LoVo (cell line): Measurements from ENCODE around the gene ANKRD9.

Experiments
- DNase-seq: peaks from one replicate; pipeline ENCODE4 v3.0.0-alpha.2; 2016; ENCODE audit warnings: low spot score

Gene ANKRD9

DNA sequence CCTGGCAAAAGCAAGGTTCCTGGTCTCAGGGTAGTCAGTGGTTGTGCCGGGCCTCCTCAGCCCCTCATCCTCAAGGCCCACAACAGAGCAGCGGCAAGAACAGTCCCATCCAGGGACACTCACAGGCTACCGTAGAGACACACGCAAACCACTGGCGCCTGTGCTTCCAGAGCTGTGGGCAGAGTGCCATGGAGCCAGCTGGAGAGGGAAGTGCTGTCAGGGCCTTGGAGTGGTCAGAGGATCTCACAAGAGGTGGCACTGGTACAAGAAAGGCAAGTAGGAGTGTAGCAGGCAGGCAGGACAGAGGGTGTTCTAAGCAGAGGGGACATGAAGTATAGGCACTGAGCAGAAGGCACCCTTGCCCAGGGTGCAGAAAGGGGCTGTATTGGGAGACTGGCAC is 34.6 kb downstream of the ANKRD9 start:
- no peak for DNase-seq

GRCh38 chr14:102473559-102473958 is 36.0 kb downstream of the ANKRD9 start:
- DNase-seq: no peak

DNA sequence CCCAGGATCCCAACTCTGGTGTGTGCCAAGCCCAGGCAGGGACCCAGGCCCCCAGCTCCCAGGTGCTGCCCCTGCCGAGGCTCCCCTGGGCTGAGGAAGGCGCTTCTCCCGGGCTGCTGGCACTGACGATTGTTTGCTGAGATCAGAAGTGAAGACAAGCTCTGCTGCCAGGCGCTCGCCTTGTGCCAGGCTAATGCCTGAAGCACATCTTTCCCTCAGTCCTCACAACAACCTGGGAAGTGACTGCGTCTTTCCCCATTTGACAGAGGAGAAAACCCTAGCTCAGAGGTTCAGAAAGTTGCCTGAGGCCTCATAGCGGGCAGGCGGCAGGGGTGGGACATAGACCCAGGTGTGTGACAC is 36.8 kb downstream of the ANKRD9 start:
- no peak for DNase-seq

DNA sequence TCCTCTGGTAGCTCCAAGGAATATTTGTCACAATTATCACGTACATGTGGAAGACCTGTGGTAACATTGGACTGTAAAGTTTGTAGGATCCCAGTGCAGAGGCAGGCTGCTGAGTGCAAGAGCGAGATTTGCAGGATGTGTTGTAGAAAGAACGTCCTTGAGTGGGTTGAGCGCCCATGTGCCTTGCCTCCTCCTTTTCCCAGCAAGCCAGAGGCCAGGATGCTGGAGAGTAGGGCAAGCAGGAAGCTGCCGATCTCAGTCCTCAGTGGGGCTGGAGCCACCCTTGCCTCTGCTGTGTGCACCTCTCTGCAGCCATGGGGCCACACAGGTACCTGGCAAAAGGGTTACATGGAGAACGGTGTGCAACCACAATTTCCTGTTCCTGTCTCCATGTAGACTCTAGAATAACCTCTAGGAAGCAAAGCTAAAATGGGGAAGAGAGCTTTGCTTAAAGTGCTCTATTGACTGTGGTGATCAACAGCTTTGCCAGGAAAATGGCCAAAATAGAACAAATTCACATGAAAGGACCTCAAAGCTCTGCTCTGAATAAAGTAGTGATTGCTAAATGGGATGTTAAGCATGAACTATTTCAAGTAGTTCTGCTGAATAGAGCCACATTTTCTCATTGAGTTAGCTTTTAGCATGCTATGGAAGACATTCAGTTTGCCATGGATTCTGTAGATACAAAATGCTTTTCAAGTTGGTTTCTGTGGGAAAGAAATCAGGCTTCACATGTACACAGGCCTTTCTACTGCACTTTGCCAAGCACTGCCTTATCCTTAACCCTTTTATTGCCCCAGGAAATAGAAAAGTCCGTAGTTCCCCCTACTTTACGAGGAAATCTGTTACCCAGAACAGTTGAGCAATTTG is 37.4 kb downstream of the ANKRD9 start:
- DNase-seq: no peak

DNA sequence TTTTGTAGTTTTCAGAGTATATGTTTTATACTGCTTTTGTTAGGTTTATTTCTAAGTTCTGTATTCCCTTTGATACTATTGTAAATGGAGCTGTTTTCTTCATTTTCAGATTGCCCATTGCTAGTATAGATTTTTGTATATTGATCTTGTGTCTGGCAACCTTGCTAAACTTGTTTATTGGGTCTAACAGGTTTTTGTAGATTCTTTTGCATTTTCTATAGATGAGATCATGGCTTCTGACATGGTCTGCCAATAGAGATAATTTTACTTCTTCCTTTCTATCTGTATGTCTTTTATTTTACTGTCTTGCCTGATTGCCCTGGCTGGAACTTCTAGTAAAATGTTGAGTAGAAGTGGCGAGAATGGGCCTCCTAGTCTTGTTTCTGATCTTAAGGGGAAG is 40.3 kb downstream of the ANKRD9 start:
- DNase-seq: no peak

- no peak for DNase-seq
These were observed 44.7 kb downstream of the ANKRD9 start for GRCh38 chr14:102464846-102465341.

GRCh38 chr14:102464006-102464405 is 45.6 kb downstream of the ANKRD9 start:
- DNase-seq: no peak

- no peak for DNase-seq
These were observed 47.2 kb downstream of the ANKRD9 start for GRCh38 chr14:102462391-102462790.

GRCh38 chr14:102461490-102462338 is 47.9 kb downstream of the ANKRD9 start:
- no peak for DNase-seq

DNA sequence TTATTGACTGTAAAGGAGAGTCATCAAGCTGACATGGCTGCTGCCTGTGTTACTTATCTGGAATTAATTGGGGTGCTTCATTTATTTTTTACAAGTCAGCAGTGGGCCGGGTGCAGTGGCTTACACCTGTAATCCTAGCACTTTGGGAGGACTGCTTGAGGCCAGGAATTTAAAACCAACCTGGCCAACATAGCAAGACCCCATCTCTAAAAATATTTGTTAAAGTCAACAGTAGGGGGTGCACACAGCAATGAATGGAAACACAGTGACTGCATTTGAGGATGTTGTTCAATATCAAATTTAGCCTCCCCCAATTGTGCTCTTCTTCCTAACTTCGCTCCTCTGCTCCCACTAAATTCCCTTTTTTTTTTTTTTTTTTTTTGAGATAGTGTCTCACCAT is 52.1 kb downstream of the ANKRD9 start:
- no peak for DNase-seq

DNA sequence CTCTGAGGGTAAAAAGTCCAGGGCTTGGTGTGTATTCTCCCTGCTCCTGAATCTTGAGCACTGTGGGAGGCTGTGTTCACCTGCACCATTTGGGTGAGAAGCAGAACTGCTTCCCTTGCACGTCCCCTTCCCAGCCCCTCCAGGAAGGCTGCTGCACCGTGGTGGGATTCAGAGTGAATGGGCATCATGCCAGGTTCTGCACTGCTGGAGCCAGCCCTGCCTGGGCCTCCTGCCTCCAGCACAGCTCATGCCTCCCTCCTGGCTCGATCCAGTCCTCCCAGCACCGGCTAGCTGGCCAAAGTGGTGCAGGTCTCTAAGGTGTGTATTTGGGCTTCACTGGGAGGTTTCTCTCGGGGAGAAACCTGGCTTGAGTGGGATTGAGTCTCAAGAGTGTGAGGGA is 54.9 kb downstream of the ANKRD9 start:
- no peak for DNase-seq

DNA sequence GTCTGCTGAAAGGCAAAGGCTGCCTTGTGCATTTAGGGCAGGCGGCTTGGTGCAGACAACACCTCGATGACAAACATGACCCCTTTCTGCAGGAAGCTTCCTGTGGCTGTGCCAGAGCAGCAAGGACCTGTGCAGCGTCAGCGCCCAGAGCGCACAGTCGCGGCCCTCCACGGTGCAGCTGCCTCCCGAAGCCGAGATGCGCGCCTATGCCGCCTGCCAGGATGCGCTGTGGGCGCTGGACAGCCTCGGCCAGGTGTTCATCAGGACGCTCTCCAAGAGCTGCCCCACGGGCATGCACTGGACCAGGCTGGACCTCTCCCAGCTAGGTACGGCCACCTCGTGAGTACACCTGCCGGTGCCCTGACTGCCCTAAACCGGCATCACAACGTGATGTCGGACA is 57.3 kb downstream of the ANKRD9 start:
- no peak for DNase-seq
